HG03025 (cell line): ENCODE results near the gene DNPEP.

Experiments used
- ATAC-seq: cut with Tn5 transposase; IDR thresholded peaks from one replicate; pipeline ENCODE4 v1.9.1; 2021; ENCODE audit warnings: mild to moderate bottlenecking, moderate library complexity; ENCODE audit not compliant: unreplicated experiment, low FRiP score

Gene DNPEP

GRCh38 chr2:219369447-219369861 lies 18.3 kb downstream of the DNPEP start:
- no peak for ATAC-seq

DNA sequence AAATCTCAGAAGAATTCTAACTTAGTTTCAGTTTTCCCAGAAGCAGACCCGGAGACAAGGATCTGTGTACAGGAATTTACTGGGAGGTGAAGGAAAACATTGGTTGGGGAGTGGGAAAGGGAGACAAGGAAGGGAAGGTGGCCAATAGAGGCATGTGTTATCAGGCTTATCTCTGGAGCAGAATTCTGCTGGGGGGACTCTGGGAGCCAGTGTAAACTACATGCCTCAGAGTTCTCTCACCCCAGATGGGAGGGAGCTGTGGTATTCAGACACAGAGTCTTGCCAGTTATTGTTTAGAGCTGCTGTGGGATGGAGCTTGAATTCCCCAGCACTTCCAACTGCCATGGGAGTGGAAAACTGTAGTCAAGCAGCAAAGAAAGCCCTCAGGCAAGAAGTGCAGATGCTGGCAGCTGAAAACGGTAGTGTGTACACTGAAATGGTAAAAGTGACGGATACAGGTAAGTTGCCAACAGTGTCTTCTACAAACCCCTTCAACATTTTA lies 19.0 kb downstream of the DNPEP start:
- no peak for ATAC-seq

DNA sequence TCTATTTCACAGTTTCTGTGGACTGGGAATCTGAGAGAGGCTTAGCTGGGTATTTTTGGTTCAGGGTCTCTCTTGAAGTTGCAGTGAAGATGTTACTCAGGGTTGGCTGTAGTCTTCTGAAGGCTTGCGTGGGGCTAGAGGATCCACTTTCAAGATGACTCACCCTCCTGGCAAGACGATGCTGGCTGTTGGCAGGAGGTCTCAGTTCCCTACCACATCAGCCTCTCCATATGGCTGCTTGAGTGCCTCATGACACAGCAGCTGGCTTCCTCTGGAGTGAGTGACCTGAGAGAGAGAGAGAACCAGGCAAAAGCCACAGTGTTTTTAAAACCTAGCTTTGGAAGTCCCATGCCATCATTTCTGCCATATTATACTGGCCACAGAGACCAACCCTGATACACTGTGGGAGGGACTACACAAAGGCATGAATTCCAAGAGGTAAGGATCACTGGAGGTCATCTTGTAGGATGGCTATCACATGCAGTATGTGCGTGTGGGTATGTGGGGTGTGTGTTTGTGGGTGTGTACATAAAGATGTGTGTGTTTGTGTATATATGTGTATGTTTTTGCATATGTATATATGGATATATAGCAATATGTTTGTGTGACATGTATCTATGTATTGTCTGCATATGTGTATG lies 25.1 kb downstream of the DNPEP start:
- peak; percentile 43 for ATAC-seq

GRCh38 chr2:219362072-219362471 lies 25.6 kb downstream of the DNPEP start:
- ATAC-seq: no peak

DNA sequence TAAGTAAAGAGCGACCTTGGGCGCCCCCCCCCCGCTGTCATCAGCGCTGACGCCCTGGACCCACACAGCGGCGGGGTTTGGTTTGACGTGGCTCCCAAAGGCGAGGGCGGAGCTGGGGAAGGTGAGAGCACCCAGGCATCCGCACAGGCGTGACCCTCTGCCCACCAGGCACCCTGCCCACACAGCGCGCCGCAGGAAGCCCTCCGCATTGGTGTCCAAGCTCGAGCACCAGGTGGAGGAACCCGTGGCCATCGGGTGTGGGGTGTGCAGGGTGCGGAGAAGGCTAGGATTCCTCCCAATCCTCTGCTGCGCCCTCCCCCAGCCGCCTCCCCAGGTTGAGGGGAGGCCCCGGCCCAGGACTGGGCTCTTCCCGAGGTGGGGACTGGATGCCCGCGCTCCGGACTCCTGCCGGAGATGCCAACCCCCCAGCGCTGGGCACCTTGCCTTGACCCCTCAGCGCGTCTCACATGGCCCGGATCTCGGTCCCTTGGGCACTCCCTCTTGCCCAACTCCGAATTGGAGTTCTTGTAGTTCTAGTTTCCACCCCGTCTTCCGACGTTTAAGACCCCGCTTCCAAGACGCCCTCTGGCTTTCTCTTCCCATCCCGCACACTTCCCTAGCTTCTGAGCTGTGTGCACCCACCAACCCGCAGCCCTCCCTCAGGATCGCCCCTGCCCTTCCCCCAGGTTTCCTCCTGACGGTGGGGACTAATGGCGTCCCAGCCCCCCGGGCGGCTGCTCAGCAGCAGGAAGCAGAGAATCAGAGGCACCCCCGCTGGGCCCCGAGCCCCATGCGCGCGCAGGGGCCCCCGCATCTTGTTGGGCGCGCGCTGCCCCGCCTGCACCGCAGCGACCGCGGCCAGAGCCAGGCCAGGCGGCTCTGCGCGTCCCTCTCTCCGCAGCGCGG lies 29.3 kb downstream of the DNPEP start:
- no peak for ATAC-seq

DNA sequence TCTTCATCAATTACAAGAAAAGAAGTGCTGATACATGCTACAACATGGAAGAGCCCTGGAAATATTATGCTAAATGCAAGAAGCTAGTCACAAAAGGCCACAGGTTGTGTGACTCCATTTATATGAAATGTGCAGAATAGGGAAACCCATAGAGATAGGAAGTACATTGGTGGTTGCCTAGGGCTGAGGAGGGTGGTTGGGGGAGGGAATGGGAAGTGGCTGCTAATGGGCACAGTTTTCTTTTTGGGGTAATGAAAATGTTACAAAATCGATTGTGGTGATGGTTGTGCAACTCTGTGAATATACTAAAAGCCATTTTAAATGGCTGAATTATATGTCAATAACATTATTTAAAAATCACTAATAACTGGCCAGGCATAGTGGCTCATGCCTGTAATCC lies 30.9 kb downstream of the DNPEP start:
- ATAC-seq: no peak

GRCh38 chr2:219354582-219354981 lies 33.1 kb downstream of the DNPEP start:
- ATAC-seq: no peak

GRCh38 chr2:219353129-219353528 lies 34.6 kb downstream of the DNPEP start:
- ATAC-seq: no peak

DNA sequence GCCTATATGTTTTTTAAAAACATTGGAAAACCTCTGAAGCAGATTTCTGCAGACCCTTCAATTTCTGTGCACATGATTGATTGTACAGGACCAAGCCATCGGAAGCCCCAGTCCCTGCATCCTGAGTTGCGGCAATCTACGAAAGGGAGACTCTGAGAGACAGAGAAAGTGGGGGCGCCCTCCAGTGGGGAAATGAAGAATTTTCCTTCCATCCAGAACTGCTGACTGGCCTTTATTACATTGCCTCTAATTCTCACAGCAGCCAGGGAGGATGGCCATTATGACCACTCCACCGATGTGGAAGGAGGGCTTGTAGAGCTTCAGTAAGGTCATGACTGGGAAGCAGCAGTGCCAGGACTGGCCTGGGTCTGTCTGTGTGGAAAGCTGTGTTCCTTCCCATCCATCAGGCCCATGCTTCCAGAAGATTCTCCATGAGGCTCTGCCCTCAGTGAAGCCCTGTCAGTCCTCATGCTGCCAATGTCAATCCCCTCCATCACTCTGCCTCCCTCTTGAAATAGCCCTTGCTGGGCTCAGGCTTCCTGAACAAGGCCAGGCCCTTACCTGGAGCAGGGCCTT lies 35.2 kb downstream of the DNPEP start:
- no peak for ATAC-seq

DNA sequence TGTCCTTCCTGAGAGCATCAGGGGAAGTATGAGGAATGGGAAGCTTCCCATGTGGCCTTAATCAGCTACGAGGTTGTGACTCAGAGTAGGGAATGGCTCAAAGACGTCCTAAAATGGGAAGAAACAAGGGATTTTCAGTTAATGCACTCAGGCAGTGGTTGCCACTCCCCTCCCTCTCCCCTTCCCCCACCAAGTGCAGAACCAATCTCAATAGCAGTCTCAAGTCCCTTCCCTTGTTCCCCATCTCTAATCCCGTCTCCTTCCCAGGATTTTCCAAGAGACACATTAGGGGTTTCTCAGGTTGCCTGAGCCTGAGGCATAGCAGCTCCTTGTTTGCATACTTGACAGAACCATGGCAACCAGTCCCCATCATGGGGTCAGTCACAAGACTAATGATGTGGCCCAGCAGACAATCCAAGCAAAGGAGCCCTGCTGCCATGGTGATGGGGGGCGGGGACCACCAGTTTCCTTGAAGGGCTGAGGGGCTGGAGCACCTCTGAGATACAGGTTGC lies 36.9 kb downstream of the DNPEP start:
- ATAC-seq: no peak

DNA sequence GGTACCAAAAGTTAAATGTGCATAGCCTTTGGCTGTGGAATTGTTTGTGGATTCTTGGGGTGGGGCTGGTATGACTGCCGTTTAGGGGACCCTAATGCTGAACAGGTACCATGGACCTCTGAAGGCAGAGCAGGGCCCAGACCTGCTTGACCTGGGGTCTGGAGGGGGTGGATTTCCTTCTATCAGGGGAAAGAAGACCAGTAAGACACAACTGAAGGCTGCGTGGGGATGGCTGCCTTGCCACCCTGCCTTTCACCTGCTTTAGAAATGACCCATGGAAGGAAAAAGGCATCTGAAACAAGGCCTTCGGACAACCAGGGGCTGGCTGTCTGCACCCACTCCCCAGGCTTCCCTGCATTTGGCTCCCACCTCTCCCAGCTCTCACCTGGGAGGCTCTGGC lies 37.5 kb downstream of the DNPEP start:
- no peak for ATAC-seq

DNA sequence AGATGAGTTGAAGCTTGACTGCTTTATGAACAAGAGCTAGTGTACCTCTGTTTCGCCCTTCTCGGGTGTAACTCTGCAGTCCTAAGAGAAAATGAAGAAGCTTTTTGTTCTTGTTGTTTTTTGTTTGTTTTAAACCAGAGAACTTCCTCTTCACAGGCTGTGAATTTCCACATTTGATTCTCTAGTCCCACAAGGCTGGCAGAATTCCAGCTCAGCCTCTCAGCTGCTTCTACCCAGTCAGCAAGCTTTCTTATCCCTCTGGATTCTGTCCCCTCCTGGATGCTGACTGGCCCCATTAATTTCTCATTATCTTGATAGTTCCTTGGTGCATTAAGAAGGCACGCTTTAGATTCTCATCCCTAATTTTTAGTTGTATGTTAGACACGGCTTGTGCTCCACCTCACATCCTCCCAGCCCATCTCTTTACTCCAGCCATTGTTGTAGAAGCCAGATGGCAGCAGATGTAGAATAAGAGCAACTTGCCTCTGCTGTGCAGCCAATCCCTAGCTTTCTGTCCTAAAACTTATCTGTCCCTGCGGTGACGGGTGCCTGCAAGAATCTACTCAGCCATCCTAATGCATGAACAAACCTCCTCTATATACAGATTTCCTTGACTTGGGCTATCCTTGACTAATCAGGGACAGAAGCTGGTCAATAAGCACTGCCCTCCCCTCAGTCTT lies 42.8 kb downstream of the DNPEP start:
- no peak for ATAC-seq

DNA sequence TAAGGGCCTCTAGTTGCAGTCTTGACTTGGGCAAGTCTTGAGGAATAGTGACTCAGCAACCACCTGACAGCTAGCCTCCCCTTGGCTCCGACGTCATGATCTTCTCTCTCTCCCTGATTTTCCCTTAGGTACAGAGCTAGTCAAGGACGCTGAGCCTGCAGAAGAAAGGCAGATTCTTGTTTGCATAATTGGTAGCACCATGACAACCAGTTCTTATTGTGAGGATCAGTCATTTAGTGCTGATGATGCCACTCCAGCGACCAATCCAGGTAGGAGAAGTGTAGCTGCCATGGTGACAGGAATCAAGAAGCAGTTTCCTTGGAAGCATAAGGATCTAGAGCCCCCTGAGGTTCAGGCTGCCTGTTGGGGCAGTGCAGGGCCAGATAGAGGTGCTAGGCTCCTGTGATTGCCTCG lies 52.3 kb downstream of the DNPEP start:
- ATAC-seq: no peak

- ATAC-seq: no peak
Measured at GRCh38 chr2:219334076-219334475, 53.6 kb downstream of the DNPEP start.

DNA sequence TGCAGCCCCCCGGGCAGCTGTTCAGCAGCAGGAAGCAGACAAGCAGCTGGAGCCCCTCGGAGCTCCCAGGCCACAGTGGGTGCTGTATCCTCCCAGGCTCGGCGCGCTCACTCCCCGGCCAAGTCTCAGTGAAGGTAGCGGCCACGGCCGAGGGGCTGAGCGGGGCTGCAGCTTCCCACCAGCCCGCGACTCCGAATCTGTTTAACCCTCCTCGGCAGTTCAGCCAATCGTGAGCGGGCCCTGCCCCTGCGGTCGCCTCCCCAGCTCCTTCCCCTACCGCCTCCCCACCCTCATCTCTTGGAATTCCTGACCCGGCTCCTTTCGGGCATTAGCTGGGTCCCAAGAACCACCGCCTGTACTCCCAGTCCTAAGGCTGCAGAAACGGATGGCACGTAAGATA lies 55.2 kb downstream of the DNPEP start, which contains the start of gene RESP18:
TSS of gene RESP18 (minus strand) at position 203 of the 400 bp plus-strand sequence.
- no peak for ATAC-seq

GRCh38 chr2:219331560-219332213 lies 56.0 kb downstream of the DNPEP start:
- no peak for ATAC-seq

DNA sequence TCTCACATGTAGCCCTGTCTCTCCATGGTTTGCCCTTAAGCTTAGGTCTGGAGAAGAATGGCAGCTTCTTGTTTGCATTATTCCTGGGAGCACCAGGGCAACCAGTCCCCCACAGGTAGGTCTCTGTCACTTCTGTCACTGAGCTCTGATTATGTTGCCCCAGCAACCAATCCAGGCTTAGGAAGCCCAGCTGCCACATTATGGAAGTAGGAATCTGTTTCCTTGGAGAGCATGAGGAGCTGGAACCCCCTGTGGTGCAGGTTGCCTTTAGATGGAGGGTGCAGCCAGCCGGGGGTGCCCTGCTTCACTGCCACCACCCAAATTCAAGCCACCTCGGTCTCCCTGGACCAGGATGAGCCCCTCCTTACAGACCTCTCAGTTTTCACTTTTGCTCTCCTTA lies 60.0 kb downstream of the DNPEP start:
- ATAC-seq: no peak

GRCh38 chr2:219325657-219326315 lies 61.9 kb downstream of the DNPEP start:
- no peak for ATAC-seq

DNA sequence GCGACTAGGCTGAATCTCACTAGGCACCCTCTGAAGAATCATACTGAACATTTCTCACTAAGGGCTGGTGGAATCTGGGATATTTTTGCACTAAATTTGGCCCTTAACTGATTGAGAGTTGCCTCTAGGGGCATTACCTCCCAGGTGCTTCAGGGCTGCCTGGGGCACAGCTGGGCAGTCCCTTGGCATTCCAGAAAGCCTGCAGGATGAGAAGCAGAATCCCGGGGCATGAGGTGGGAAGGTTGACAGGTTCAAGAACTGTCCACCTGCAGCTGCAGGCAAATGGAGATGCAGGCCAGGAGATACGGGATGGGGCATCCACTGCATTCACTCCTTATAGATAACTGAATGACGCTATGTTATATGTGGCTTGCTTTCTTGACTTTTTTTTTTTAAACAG lies 62.6 kb downstream of the DNPEP start:
- no peak for ATAC-seq
